ENCODE results near the gene FBXL7.

The FBXL7 gene

DNA sequence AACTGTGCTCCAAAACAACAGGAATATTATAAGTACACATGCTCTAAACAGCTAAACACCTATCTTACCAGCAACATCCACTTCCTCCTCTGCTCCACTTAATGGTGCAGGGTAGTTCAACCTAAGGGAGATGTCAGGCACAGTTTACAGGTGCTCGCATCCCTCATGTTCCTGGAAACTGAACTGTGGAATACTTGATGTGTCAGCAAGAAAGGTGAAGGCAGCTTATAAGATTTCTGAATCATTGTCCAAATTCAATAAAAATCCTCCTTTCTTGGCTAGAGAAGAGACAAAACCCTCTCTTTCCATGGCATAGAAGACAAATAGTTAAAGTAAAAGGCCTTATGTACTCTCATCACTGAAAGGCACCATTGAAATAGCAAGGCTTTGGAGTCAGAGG, 272.2 kb downstream of the FBXL7 start:
- no peak for DNase-seq (ENCODE audit: low read depth)

GRCh38 chr5:15774632-15775031, 274.7 kb downstream of the FBXL7 start:
- DNase-seq (ENCODE audit: low read depth): no peak

DNA sequence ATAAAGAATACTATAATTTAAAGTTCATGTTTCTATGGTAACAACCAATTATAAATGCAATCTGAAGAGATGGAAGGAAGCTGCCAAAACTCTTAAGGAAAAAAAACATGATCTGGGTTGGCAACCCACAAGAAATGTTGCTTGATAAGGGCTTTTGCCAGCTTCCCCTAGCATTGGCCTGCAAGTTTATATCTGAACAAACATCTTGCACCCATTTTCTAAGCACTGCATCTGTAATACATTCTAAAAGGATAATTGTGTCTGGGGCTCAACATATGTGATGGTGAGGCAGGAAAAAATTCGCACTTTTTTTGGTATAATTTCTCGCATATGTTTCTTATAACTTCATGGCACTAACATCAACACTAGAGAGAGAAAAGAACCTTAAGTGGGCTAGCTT, 276.4 kb downstream of the FBXL7 start:
- DNase-seq (ENCODE audit: low read depth): no peak

DNA sequence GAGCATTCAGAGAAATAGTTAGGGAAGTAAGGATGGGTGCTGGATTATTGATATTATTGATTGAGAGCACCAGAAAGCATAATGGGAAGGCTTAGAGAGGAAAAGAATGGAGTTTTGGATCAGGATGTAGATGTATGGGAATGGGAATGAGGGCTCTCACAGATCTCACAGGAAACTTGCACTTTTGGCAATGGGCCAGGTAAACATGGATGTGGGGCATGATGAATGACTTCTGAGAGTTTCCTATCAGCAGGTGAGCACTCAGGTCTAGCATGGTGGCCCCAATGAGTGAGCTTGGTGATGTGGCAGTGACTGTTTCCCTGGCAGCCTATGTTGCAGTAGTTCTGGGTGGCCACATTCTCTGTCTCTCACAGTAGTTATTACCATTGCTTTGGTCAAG, 283.8 kb downstream of the FBXL7 start:
- DNase-seq (ENCODE audit: low read depth): no peak

DNA sequence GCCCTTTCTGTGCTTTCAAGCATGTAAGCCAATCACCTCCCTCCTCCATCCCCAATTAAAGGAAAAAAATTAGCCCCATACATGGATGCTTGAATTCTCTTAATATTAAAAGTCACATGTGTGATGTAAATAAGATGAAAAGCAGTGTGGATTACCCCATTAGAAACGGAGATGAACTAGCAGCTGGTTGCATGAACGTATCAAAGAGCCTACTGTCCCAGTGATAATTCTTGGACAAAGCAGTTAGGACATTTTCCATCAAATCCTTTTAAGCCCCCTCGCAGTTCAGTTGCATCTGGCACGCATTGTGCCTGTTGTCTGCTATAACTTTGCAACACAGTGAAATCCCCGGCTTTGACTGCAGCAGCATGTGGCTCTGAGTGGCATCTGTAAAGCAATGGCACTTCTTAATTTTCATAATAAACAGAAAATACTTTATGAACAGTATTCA, 285.6 kb downstream of the FBXL7 start:
- DNase-seq (ENCODE audit: low read depth): no peak

- no peak for DNase-seq (ENCODE audit: low read depth)
Measured at GRCh38 chr5:15786326-15786725, 286.3 kb downstream of the FBXL7 start.

GRCh38 chr5:15786884-15787283, 286.9 kb downstream of the FBXL7 start:
- DNase-seq (ENCODE audit: low read depth): no peak

DNA sequence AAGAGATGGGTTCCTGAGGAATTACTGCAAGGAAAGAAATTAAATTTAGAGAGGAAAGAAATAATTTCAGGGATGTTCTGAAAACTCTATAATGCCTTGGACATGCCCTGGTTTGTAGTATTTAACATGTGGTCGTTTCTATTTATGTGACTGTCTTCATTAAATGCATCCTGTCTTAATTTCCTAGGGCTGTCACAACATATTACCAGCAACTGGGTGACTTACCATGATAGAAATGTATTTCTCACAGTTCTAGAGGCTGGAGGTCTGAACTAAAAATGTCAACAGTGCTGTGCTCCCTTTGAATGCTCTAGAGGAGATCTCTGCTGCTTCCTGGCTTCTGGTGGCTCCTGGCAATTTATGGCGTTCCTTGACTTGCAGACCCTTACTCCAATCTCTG, 287.7 kb downstream of the FBXL7 start:
- no peak for DNase-seq (ENCODE audit: low read depth)

DNA sequence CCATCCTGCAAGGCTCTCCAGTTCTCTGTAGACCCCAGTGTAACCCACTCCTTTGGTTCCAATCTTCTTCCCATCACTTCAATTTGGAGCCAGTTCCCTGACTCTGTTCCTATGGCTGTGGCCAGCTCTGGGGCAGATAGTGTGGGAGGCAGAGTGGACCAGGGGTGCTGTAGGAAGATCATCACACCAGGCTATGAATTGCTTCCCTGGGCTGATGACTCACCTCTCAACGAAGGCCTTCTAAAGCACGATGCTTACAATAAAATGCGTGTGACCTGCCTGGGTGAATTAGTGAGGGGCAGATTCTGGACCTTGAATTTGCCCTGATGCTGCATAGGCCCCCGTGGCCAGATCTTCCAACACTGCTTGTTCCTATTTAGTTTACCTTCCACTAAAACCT, 289.7 kb downstream of the FBXL7 start:
- no peak for DNase-seq (ENCODE audit: low read depth)

DNA sequence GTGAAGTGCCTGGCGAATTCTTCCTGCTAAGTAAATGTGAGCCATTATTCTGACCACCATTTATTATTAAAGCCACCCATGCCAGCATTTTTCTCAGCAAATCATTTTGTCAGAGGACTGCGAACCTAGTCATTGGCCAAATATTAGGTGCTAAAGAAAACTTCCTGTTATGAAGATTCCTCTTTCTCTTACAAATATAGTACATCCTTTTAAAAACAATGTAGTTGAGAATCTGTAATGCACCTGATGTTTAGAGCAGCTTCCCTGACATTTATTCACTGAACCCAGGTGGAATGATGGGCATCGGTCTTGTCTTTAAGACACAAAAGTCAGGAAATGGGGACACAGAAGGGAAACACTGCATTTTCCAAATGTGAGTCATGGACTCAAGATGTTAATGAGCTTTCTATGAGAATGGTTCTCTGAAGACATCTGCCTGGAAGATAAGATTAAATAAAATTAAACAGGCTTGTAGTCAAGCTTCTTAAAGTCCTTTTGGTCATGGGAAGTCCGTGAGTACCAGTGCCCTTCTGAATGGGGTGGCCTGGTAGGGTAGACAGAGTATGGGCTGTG, 290.6 kb downstream of the FBXL7 start:
- no peak for DNase-seq (ENCODE audit: low read depth)

- DNase-seq (ENCODE audit: low read depth): no peak
Measured at GRCh38 chr5:15791274-15791673, 291.3 kb downstream of the FBXL7 start.

DNA sequence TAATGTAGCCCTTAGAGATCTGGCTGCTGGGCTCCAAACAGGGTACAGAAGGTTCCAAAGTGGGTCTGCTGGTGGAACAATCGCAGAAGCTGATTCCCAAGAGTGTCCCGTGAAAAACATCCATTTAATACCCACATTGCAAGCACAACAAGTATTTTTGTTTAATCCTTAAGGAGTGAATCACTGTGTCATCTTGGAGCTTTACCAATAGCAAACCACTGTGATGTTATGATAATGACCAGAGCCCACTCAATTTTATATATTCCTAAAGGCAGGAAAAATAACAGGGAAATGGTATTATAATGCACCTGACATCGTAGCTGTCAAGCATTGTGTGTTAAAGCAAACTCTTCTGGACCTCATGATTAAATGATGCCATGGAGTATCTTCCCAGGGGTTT, 291.9 kb downstream of the FBXL7 start:
- DNase-seq (ENCODE audit: low read depth): no peak

DNA sequence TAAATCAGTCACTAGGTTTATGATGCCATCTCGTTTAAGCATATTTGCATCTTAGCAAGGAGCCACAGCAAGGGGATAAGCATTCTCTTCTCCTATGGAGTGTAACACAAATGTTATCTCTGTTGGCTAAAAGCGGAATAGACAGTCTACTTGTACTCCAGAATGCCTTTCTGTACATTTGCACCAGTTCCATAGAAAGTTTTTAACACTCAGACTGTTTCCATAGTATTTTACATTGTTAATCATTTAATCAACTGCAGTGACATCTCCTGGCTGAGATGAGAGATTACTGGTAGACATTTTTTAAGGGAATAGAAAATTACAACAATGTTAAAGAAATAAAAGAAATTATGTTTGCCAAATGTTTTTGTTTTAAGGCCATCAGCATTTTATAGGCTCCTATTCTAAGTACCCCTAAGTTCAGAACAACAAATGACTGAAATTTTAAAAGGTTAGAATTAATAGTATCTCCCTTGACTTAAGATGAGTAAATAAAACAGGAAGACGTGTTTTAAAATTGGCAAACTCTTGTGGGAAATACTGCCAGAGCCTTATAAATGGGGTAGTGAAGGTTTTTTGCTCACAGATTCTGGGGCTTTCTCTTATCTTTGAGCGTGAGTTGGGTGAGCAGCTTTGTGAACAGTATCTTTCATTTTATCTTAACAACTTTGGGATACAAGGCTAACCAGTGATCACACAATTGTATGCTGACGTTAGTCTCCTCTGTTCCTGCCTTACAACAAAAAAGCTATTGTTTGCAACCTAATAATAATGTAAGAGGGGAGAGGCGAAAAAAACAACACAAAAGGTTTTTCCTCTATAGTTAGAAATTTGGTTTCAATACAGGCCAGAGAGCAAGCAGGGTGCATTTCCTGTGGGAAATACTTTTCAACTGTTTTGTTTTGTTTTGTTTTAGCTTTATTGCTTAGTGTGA, 294.3 kb downstream of the FBXL7 start:
- DNase-seq (ENCODE audit: low read depth): no peak

- DNase-seq (ENCODE audit: low read depth): no peak
Measured at GRCh38 chr5:15796096-15796495, 296.1 kb downstream of the FBXL7 start.

DNA sequence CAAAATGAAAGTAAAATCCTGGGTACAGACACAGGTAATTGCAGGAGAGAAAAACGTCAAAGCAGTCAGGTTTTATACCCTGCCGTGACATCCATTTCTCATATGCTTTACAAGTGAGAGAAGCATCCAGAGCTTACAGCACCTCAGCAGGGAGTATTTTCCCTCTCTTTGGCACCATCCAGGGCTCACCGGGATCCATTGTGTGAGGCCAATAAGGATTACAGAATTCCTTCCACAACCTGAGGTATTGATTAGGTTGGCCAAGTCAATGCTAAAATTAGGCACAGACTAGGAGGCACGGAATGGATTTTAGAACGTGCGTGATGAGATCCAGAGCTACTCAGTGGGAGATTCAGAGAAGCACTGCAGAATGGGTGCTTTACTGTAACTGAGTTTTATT, 296.6 kb downstream of the FBXL7 start:
- DNase-seq (ENCODE audit: low read depth): no peak

- DNase-seq (ENCODE audit: low read depth): no peak
Measured at GRCh38 chr5:15797116-15797515, 297.1 kb downstream of the FBXL7 start.

GRCh38 chr5:15798006-15798405, 298.0 kb downstream of the FBXL7 start:
- DNase-seq (ENCODE audit: low read depth): no peak

GRCh38 chr5:15799014-15799413, 299.0 kb downstream of the FBXL7 start:
- no peak for DNase-seq (ENCODE audit: low read depth)

DNA sequence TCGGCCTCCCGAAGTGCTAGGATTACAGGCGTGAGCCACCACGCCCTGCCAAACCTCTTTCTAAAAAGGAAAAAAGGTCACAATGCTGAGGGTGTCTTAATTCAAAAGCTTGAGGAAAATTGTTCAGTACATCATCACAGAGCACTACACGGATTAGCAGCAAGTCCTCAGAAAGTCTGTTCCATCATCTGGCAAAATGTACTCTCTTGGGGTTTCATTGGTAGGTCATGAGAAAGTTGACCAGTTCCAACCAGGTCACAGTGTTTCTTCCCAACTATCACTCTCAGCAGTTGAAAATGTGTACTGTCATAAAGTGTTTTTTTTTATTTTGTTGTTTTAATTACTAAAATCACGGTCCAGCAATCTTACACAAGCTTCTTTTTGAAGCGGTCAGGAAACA, 299.6 kb downstream of the FBXL7 start:
- DNase-seq (ENCODE audit: low read depth): no peak

DNA sequence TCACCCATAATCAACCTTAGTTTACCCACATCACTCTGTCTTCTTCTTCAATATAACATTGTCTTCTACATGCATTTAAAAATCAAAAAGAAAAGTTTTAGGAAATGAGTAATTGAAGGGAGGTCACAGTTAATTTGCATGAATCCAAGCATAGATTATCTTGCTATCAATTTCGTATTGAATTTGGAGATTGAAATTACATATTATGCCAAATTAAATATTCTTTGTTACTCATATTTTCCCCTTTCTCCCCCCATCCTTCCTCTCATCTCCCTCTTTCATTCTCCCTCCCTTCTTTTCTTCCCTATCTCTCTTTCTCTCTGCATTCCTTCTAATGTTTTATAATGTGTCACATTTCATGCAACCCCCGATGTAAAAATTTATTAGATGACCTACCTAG, 303.3 kb downstream of the FBXL7 start:
- no peak for DNase-seq (ENCODE audit: low read depth)

DNA sequence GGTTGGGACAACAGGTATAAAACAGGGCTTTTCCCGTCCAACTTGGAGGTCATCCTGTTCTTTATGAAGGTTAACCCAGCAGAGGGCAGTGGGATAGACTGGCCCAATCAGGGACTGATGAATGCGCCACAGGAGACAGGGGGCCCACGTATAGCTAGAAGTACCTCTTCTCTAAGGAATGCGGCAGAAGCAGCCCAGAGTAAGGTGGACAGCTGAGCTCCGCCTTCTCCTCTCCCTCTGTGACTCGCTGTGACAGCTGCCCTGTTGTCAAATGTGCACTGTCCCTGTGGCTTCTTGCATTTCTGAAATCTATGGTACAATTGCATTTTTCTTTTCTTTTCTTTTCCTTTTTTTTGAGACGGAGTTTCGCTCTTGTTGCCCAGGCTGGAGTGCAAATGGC, 306.6 kb downstream of the FBXL7 start:
- no peak for DNase-seq (ENCODE audit: low read depth)

- no peak for DNase-seq (ENCODE audit: low read depth)
Measured at GRCh38 chr5:15807248-15807647, 307.3 kb downstream of the FBXL7 start.

DNA sequence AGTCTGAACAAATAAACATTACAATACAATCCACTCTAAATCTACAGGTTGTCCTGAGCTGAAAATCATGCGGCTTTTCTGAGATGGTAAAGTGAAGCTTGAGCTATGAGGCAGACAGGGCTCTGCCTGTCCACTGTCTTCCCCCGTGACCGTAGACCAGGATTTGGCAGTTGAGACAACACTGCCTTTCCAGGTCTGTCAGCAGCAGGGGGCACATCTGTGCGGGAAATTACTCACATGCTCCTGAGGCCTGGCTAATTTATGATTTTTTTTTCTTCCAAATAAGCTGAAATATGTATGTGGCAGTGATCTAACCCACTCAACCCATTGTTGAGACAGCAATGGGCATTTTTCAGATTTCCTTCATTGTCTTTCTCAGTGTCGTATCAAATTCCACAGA, 307.9 kb downstream of the FBXL7 start:
- no peak for DNase-seq (ENCODE audit: low read depth)

GRCh38 chr5:15808577-15808976, 308.6 kb downstream of the FBXL7 start:
- DNase-seq (ENCODE audit: low read depth): no peak
